ENCODE results near the gene DIPK2B. TPM values are rescaled to one million over a fixed set of nuclear protein-coding genes. Genes with fewer than 3 reads are reported as not detected.

DIPK2B gene
- polyA plus RNA-seq, 1 donor: 21.7 TPM

DNA sequence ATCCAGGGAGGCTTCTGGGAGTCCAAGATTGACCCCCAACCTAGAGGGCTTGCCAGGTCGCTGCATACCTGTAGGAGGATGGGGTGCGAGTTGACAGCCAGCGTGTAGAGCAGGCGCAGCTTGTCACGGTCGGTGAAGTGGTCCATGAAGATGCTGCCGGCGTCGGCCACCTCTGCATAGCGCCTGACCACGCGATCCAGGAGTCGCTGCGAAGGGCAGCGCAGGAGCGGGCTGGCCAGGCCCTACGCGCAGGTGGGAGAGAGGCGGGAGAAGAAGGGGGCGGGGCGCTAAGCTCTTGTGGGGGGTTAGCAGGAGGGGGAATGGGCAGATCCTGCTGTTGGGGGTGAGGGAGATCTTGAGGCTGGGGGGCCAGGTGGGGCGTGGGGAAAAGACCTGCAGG lies 43.0 kb downstream of the DIPK2B start:
- no peak for DNase-seq

DNA sequence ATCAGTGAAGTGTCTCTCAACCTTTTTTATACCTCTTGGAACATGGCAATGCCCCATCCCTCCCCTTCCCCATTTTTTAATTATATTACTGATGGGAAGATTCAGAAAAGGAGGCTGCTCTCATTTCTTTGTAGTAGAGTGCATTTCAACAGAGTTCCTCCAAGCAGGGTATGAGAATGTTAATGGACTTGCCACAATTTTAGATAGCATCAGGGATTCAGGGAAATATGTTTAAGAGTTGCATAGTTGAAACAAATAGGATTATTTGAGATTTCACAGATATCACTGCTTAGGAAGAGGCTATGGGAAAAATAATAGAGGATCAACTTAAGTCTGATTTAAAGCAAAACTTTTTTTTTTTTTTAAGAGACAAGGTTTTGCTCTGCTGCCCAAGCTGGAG lies 46.2 kb downstream of the DIPK2B start:
- DNase-seq: no peak

DNA sequence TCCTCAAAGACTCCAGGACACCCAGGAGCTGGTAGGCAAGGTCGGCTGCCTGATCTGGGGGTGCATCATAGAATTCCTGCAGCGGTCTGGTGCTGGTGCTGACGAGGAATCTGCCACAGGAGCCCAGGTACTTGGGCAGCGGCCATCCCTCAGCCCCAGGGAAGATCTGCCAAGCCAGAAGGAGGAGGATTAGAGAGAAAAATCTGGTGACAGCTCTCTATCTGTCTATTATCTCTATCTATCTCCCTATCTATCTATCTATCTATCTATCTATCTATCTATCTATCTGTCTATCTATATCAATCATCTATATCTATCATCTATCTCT lies 46.7 kb downstream of the DIPK2B start:
- DNase-seq: no peak
